GM10266 (cell line): ENCODE measurements around the gene CUX1.

Source experiments
- DNase-seq: peaks from one replicate; pipeline ENCODE4 v3.0.0; 2012; ENCODE audit errors: extremely low spot score
- TF ChIP-seq, protein P1 (sequence below): IDR thresholded peaks from 2 replicates; pipeline ENCODE4 v1.5.1; 2012; ENCODE audit warnings: mild to moderate bottlenecking, low read depth; ENCODE audit not compliant: control insufficient read depth, insufficient read depth; ENCODE audit errors: missing control alignments

Gene CUX1

DNA sequence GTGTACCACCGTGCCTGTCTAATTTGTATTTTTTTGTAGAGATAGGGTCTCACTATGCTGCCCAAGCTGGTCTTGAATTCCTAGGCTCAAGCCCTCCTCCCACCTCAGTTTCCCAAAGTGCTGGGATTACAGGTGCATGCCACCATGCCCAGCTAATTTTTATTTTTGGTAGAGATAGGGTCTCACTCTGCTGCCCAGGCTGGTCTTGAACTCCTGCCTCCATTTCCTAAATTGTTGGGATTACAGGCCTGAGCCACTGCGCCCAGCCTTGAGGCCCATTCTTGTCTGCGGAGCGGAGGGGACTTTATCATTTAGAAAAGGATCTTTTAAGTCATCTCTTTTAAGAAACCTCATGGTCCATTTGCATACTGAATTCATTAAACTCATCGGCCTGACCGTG lies 247.8 kb downstream of the CUX1 start:
- TF ChIP-seq, protein P1, sequence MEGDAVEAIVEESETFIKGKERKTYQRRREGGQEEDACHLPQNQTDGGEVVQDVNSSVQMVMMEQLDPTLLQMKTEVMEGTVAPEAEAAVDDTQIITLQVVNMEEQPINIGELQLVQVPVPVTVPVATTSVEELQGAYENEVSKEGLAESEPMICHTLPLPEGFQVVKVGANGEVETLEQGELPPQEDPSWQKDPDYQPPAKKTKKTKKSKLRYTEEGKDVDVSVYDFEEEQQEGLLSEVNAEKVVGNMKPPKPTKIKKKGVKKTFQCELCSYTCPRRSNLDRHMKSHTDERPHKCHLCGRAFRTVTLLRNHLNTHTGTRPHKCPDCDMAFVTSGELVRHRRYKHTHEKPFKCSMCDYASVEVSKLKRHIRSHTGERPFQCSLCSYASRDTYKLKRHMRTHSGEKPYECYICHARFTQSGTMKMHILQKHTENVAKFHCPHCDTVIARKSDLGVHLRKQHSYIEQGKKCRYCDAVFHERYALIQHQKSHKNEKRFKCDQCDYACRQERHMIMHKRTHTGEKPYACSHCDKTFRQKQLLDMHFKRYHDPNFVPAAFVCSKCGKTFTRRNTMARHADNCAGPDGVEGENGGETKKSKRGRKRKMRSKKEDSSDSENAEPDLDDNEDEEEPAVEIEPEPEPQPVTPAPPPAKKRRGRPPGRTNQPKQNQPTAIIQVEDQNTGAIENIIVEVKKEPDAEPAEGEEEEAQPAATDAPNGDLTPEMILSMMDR = no peak
- DNase-seq = no peak

DNA sequence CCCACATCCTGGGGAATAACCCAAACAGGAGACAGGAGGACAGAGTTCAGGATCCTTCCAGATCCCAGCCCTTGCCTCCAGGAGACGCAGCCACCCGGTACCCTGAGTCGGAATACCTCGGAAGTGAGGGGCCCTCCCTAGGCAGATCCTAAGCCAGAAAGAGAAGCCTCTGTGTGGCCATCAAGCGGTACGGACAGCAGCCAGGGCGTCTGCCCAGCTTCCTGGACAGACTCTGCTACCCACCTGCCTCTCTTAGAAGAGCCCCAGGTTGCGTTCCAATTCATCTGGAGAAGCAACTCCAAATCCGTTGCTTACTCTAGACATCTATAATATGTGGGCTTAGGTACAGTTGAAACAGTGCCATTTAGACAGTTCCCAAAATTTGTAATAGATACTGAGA lies 249.1 kb downstream of the CUX1 start:
- TF ChIP-seq, protein P1 = no peak

DNA sequence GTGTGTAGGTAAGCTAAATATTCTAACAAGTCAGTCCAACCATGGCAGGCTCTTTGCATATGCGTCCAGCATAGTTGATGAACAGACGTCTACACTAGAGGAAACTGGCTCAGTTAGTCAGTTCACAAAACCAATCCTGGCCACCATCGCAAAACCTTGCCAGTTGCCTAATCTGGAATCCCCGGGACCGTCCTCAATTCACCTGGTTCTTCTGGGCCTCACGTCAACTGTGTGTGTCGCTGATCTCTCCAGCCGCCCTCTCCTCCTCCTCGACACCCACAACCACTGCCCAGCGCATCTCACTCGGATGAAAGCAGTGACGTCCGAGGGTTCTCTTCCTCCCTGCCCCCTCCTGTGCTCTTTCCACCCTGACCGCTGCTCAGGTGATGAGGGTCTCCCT lies 251.4 kb downstream of the CUX1 start:
- TF ChIP-seq, protein P1 = no peak
- DNase-seq = no peak

More for the DNA sequence above, 249.1 kb downstream of the CUX1 start:
- DNase-seq = no peak

DNA sequence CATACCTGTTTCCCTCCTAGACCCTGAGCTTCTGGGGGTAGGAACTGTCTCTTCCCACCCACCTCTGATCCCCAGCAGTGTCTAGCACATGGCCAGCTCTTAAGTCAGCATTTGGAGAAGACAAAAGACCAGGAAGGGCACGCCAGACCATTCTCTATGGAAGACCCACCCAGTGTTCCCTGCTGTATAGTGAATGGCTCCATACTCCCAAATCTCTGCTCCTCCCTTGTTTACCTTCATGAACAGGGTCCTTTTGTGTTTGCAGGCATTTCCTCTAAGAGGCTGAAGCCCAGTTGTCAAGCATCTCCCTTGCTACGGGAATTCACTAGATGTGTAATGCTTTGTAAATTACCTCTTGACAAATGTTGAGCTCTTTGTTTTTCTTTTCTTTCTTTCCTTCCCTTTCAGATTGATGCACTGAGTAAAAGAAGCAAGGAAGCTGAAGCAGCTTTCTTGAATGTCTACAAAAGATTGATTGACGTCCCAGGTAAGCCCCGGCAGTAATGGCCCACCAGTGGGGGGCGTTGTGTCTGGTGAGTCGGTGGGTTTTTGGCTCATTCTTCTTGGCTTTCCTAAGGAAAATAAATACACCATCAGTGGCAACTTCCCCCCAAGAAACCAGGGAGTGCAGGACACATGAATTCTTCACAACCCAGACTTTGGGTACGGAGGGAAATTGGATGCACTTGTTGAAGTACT lies 252.7 kb downstream of the CUX1 start:
- no peak for DNase-seq
- TF ChIP-seq, protein P1 = no peak

DNA sequence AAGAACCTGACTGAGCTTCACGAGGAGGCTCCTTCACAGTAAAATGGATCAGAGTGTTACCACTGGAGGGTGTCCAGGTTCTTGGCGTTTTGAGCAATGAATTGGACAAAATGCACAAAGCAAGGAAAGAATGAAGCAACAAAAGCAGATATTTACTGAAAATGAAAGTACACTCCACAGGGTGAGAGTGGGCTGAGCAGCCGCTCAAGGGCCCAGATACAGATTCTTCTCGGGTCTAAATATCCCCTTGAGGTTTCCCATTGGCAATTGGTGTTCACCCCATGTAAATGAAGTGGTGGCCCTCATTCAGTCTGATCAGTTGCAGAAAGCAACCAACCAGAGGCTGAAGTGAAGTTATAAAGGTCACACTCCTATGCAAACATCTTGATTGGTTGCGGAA lies 254.6 kb downstream of the CUX1 start:
- DNase-seq = no peak

DNA sequence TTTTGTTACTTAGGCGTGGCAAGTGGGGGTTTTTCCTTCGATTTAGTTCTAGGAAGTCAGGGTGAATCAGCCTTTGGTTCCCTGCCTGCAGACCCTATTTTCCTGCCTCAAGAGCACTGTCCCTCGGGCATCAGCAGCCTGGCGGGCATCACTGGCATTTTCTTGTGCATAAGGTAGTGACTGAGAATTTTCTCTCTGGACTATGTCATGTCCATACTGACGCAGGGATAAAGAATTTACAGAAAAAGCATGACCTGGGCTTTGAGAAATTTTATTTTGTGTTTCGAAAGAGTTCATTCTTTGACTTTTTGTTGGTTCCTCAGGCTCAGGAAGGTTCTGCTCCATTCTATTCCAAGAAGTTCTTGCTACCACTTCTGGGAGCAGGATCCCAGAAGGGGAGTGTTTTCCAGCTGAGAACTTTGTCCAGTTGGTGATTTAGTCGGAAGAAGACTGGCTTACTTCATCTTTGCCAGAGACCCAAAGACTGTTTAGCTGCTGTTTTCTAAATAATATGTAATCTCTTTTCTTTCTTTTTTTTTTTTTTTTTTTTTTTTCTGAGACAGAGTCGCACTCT lies 255.3 kb downstream of the CUX1 start:
- TF ChIP-seq, protein P1 = no peak
- no peak for DNase-seq

More for the DNA sequence above, 254.6 kb downstream of the CUX1 start:
- TF ChIP-seq, protein P1 = no peak
